ENCODE measurements around the gene BMP2K.

GRCh38 chr4:78901882-78902281, 125.7 kb downstream of the BMP2K start:
- TF ChIP-seq CTCF (IDR thresholded peaks at IDR 0.05) (no peak), POLR2A (IDR thresholded peaks at IDR 0.05) (no peak)

Data from stomach (tissue), 4 donors.